Subcutaneous adipose tissue (tissue), 4 donors: ENCODE measurements around the gene GPR63. TPM values are rescaled to one million over a fixed set of nuclear protein-coding genes. Genes with fewer than 3 reads are reported as not detected.

Experiments used
- total RNA-seq, 4 donors: library from RNA; depleted of rRNA; stranded (reverse); fragments of >200 nt; gene quantifications; one replicate each; pipeline ENCODE4 v1.1.0, GENCODE V29; 2016
- TF ChIP-seq, protein P1 (sequence below): fragments of 450-650 bp; IDR thresholded peaks from one replicate; pipeline ENCODE4 v1.5.1; 2016; ENCODE audit warnings: low read depth, mild to moderate bottlenecking, control low read depth, antibody characterized with exemption, moderate library complexity

The GPR63 gene
- total RNA-seq, 4 donors from 2014 or later = 0.19 to 0.34 (median 0.27) TPM

- TF ChIP-seq, protein P1, sequence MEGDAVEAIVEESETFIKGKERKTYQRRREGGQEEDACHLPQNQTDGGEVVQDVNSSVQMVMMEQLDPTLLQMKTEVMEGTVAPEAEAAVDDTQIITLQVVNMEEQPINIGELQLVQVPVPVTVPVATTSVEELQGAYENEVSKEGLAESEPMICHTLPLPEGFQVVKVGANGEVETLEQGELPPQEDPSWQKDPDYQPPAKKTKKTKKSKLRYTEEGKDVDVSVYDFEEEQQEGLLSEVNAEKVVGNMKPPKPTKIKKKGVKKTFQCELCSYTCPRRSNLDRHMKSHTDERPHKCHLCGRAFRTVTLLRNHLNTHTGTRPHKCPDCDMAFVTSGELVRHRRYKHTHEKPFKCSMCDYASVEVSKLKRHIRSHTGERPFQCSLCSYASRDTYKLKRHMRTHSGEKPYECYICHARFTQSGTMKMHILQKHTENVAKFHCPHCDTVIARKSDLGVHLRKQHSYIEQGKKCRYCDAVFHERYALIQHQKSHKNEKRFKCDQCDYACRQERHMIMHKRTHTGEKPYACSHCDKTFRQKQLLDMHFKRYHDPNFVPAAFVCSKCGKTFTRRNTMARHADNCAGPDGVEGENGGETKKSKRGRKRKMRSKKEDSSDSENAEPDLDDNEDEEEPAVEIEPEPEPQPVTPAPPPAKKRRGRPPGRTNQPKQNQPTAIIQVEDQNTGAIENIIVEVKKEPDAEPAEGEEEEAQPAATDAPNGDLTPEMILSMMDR = no peak
Observed at GRCh38 chr6:96784650-96785049, 52.6 kb downstream of the GPR63 start.

DNA sequence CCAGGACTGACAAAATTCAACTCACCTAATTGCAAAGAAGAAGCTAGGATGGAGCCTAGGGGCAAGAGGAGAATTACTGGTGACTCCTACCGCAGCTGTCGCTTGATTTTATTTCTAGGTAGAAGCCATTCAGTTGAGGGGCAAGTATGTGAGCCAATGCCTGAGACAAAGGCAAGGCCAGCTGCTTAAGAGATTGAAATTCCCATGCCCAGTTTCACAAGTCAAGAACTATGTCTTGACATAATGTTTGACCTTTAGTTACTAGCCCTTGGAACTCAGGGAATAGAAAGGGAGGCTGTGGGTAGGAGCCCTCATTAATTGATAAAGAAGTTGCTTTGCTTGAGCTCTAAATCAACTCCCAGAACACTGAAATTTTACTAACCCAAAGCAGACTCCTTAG is 54.0 kb downstream of the GPR63 start:
- TF ChIP-seq, protein P1 = no peak

GRCh38 chr6:96781557-96781956 is 55.7 kb downstream of the GPR63 start:
- TF ChIP-seq, protein P1 = no peak

DNA sequence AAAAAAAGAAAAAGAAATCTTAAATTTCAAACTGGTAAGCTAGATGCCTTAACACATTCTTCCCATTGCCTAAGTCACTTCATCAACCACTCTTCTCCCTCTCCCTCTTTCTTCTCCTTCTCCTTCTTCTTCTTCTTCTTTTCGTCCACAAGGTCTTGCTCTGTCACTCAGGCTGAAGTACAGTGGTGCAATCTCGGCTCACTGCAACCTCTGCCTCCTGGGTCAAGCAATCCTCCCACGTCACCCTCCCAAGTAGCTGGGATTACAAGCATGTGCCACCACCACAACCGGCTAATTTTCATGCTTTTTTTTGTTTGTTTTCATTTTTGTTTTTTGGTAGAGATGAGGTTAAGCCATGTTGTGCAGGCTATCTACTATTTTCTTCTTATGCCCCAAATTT is 60.2 kb downstream of the GPR63 start:
- TF ChIP-seq, protein P1 = no peak

DNA sequence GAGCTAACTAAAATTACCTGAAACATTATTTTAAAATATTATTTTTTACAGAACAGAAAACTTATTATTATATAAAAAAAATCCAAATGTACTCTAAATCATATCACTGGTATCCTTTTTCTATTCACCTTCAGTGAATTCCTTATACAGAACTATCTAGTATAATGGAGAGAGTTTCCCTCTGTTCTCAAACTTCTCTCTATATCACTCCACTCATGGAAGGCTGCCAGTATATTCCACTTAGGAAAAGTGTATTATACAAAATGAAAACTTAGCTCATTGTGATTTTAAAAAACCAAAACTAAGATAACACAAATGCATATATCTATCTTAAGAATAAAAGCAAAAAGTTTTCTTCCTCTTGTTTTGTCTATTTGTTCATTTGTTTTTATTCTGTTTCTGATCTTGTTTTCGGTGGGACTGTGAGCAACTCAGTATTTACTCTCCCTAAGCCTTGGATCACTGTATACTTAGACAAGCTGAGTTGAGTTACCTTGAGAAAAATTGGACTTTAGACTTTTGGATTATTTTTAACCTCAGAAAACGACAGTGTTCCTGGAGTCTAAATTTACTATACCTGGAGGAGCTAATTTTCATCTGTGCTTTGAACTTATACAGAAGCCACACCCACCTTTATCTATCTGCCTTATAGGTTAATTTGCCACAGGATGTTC is 61.4 kb downstream of the GPR63 start:
- TF ChIP-seq, protein P1 = no peak

DNA sequence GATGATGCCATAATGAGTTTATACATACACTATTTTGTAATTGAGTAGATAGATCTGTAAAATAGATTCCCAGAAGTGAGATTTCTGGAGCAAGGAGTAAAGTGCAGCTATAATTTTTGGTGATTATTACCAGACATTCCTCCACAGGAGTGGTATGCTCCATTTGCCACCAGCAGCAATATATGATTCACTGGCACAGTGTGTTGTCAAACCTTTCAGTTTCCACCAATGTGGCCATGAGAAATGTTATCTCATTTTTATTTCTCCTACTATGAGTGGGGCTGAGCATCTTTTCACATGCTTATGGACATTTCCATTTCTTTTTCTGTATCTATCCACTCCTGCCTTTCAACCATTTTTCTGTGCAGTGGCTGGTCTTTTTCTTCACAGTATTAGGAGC is 70.5 kb downstream of the GPR63 start:
- TF ChIP-seq, protein P1 = no peak

DNA sequence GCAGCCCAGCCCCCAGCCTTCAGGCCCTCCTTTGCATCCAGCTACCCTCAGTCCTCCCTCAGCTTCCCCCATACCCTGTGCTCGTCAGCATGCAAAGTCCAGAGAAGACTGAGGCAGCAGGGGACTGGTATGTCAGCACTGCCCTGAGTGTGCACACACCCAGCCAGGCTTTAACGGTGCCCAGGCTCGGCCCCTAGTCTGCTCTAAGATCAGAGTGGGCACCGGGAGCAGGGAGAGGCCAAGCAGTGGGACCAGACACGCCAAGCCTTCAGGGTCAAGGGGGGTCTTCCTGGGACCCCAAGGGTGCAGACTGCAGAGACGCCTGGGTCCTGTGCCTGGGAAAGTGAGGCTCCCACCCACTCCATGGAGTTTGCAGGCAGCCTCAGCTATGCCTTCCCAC is 74.7 kb downstream of the GPR63 start:
- TF ChIP-seq, protein P1 = no peak
